Cardiac septum (tissue), 1 donor: ENCODE measurements around the gene TTYH1. TPM values are rescaled to one million over a fixed set of nuclear protein-coding genes. Genes with fewer than 3 reads are reported as not detected.

Source experiments
- DNase-seq: peaks from one replicate; pipeline ENCODE4 v3.0.0-alpha.2; 2020; ENCODE audit warnings: low spot score
- intact Hi-C: fragments of 100-400 bp; cut with DNase I; formaldehyde crosslinking; loops from one replicate; pipeline ENCODE4 v1.14.0; 2022
- total RNA-seq: library from RNA; stranded (reverse); fragmentation: NEBNext Ultra II Directional; extraction: Animal tissue kit (Norgen Biotek cat#: 25700); gene quantifications from one replicate; pipeline ENCODE4 v1.2.1, GENCODE V29; 2021
- donor health status: DM: no; HTN: no; CAD: no.

TTYH1 gene
- total RNA-seq, 1 donor from 2014 or later, result 1.3 TPM

- intact Hi-C loops, result no loop called here
- no peak for DNase-seq
Measured at GRCh38 chr19:54390942-54391577, 24.2 kb upstream of the TTYH1 start.

GRCh38 chr19:54391589-54392061 lies 23.6 kb upstream of the TTYH1 start:
- DNase-seq, result no peak
- intact Hi-C loops, result no loop called here

GRCh38 chr19:54392105-54392504 lies 23.2 kb upstream of the TTYH1 start:
- DNase-seq, result no peak
- intact Hi-C loops, result no loop called here

- no peak for DNase-seq
- intact Hi-C loops, result no loop called here
Measured at GRCh38 chr19:54393381-54393780, 21.9 kb upstream of the TTYH1 start.

- DNase-seq, result no peak
- intact Hi-C loops, result no loop called here
Measured at GRCh38 chr19:54395685-54396084, 19.6 kb upstream of the TTYH1 start.

- no peak for DNase-seq
- intact Hi-C loops, result no loop called here
Measured at GRCh38 chr19:54399189-54399588, 16.1 kb upstream of the TTYH1 start.

GRCh38 chr19:54400913-54401312 lies 14.4 kb upstream of the TTYH1 start:
- DNase-seq, result no peak
- intact Hi-C loops, result no loop called here

GRCh38 chr19:54403054-54403453 lies 12.2 kb upstream of the TTYH1 start:
- intact Hi-C loops, result no loop called here
- no peak for DNase-seq

GRCh38 chr19:54405628-54406027 lies 9.6 kb upstream of the TTYH1 start:
- intact Hi-C loops, result no loop called here
- DNase-seq, result no peak

GRCh38 chr19:54407780-54408179 lies 7.5 kb upstream of the TTYH1 start:
- no peak for DNase-seq
- intact Hi-C loops, result no loop called here

- intact Hi-C loops, result no loop called here
- no peak for DNase-seq
Measured at GRCh38 chr19:54408456-54409026, 6.7 kb upstream of the TTYH1 start.

- intact Hi-C loops, result no loop called here
Measured at GRCh38 chr19:54411033-54411432, 4.2 kb upstream of the TTYH1 start.

GRCh38 chr19:54412877-54413276 lies 2.4 kb upstream of the TTYH1 start:
- intact Hi-C loops, result no loop called here
- DNase-seq, result no peak

More at GRCh38 chr19:54411033-54411432, 4.2 kb upstream of the TTYH1 start:
- no peak for DNase-seq

GRCh38 chr19:54414156-54414555 lies 1.1 kb upstream of the TTYH1 start:
- DNase-seq, result no peak
- intact Hi-C loops, result no loop called here

GRCh38 chr19:54415901-54416673 lies 823 bp downstream of the TTYH1 start:
- intact Hi-C loops, result no loop called here
- DNase-seq, result no peak

GRCh38 chr19:54416695-54417491 lies 1.6 kb downstream of the TTYH1 start:
- intact Hi-C loops, result no loop called here
- no peak for DNase-seq

- intact Hi-C loops, result no loop called here
- no peak for DNase-seq
Measured at GRCh38 chr19:54418030-54418929, 3.0 kb downstream of the TTYH1 start.

- intact Hi-C loops, result no loop called here
- DNase-seq, result no peak
Measured at GRCh38 chr19:54418930-54419800, 3.9 kb downstream of the TTYH1 start.
